ENCODE results near the gene LBR.

GRCh38 chr1:225428068-225428880, 436 bp upstream of the LBR start:
- TF ChIP-seq EZH2 (IDR thresholded peaks at IDR 0.05) (no peak), POLR2AphosphoS5 (IDR thresholded peaks at IDR 0.05; ENCODE audit: borderline replicate concordance, low read depth, low read length) (peak; percentile 78), FOXP2 (optimal IDR thresholded peaks at IDR 0.05; ENCODE audit: control extremely low read depth, extremely low read length, insufficient read depth) (no peak)
